NT2/D1 (cell line): ENCODE data around the gene MDGA2.

Experiments
- YY1 ChIP-seq: IDR thresholded peaks from 2 replicates; pipeline ENCODE4 v1.6.1; 2011; ENCODE audit not compliant: insufficient read length, insufficient read depth
- ZNF274 ChIP-seq: IDR thresholded peaks from 2 replicates; pipeline ENCODE4 v1.6.1; 2011; ENCODE audit warnings: mild to moderate bottlenecking, low read depth, low read length

DNA sequence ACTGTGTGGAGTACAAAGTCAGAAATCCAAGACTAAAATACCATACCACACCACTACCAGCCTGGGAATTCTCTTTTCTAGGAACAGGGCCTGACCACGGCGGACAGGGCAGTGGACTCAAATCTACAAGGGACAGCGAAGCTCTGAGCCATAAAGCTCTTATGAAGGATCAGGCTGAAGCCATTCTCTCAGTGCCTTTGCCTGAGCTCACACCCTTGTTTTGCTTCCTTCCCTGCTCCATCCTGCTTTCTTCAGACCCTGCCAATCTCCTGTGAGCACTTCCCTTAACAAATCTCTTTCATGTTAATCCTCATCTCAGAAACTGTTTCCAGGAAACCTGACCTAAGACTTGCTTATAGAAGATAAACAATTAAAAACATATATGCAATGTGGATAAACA, 398.5 kb downstream of the MDGA2 start:
- TF ChIP-seq YY1 = no peak
- no peak for TF ChIP-seq ZNF274
